ENCODE results near the gene MIGA2. TPM values are rescaled to one million over a fixed set of nuclear protein-coding genes. Genes with fewer than 3 reads are reported as not detected.

Gene MIGA2
- total and polyA plus RNA-seq, 2 of the 8 experiments (the other 6 are each of a cell fraction or from before 2014, with no cell fraction given) = 24.6 to 39.0 TPM

DNA sequence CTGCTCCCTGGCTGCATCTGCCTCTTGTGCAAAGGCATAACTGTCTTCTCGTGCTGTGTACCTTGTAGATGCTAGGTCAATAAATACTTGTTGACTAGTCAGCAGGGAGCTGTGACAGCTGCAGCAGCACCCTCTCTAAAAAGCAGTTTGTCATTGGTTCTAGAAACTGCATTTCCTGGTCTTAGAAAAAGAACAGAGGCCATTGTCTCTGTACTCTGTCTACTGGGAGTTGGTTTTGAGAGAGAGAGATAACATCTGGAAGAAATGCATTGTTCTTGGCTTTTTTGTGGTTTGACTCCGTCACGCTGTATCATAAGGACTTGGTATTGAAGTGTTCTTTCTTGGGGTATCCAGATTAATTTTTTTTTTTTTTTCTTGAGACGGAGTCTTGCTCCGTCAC lies 40.6 kb upstream of the MIGA2 start (continued):
- TF ChIP-seq, protein P1, sequence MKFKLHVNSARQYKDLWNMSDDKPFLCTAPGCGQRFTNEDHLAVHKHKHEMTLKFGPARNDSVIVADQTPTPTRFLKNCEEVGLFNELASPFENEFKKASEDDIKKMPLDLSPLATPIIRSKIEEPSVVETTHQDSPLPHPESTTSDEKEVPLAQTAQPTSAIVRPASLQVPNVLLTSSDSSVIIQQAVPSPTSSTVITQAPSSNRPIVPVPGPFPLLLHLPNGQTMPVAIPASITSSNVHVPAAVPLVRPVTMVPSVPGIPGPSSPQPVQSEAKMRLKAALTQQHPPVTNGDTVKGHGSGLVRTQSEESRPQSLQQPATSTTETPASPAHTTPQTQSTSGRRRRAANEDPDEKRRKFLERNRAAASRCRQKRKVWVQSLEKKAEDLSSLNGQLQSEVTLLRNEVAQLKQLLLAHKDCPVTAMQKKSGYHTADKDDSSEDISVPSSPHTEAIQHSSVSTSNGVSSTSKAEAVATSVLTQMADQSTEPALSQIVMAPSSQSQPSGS (IDR thresholded peaks at IDR 0.05; ENCODE audit: low read length) = no peak
- TF ChIP-seq, protein P2, sequence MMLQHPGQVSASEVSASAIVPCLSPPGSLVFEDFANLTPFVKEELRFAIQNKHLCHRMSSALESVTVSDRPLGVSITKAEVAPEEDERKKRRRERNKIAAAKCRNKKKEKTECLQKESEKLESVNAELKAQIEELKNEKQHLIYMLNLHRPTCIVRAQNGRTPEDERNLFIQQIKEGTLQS (IDR thresholded peaks at IDR 0.05; ENCODE audit: insufficient read depth, low read depth, low read length) = no peak
- TF ChIP-seq HDAC2 (IDR thresholded peaks at IDR 0.05; ENCODE audit: borderline replicate concordance in 1 of 2, low read depth in 2 of 2, low read length in 2 of 2) = no peak
- TF ChIP-seq GABPA (IDR thresholded peaks at IDR 0.05; ENCODE audit: borderline replicate concordance, insufficient read depth, low read length) = no peak
- TF ChIP-seq ASH2L (IDR thresholded peaks at IDR 0.05; ENCODE audit: low read length) = no peak
- no peak for TF ChIP-seq TBP (IDR thresholded peaks at IDR 0.05; ENCODE audit: low read depth, low read length)
- TF ChIP-seq, protein P3, sequence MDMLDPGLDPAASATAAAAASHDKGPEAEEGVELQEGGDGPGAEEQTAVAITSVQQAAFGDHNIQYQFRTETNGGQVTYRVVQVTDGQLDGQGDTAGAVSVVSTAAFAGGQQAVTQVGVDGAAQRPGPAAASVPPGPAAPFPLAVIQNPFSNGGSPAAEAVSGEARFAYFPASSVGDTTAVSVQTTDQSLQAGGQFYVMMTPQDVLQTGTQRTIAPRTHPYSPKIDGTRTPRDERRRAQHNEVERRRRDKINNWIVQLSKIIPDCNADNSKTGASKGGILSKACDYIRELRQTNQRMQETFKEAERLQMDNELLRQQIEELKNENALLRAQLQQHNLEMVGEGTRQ (IDR thresholded peaks at IDR 0.05; ENCODE audit: low read length) = no peak
- TF ChIP-seq CREB1 (IDR thresholded peaks at IDR 0.05) = no peak

Data from H1 (cell line).